Keratinocyte (primary cell): ENCODE data around the gene GNPTAB. TPM values are rescaled to one million over a fixed set of nuclear protein-coding genes. Genes with fewer than 3 reads are reported as not detected.

Source experiments
- DNase-seq: peaks from one replicate; pipeline ENCODE4 v3.0.0-alpha.2; 2011; ENCODE audit warnings: low read depth, missing footprints, low spot score
- FAIRE-seq: peaks from 2 replicates; lab custom pipeline; 2011; peaks lifted over from hg19 to GRCh38; lab: Jason Lieb, UNC
- H2AFZ ChIP-seq: 2 replicates; pipeline ENCODE4 v1.6.0; 2012; ENCODE audit warnings: low read length, control low read depth, inconsistent platforms; ENCODE audit not compliant: control insufficient read depth
- H3K27ac ChIP-seq: 2 replicates; pipeline ENCODE4 v1.5.1; 2011; ENCODE audit warnings: low read length; ENCODE audit not compliant: control insufficient read depth, insufficient read depth
- H3K27me3 ChIP-seq: 3 replicates; pipeline ENCODE4 v1.6.0; 2011; ENCODE audit warnings: low read length; ENCODE audit not compliant: control insufficient read depth, insufficient read depth; ENCODE audit errors: extremely low read depth
- H3K36me3 ChIP-seq, 2 experiments: 2 replicates in 1 of 2; 3 replicates in 1 of 2; pipeline ENCODE4 v1.5.1; 2011; ENCODE audit warnings: low read length in 2 of 2, mild to moderate bottlenecking in 1 of 2; ENCODE audit not compliant: control insufficient read depth in 2 of 2, insufficient read depth in 2 of 2; ENCODE audit errors: extremely low read depth in 1 of 2
- H3K4me1 ChIP-seq: 3 replicates; pipeline ENCODE4 v1.5.1; 2011; ENCODE audit warnings: low read length; ENCODE audit not compliant: control insufficient read depth, insufficient read depth; ENCODE audit errors: extremely low read depth
- H3K4me2 ChIP-seq: 3 replicates; pipeline ENCODE4 v1.6.0; 2011; ENCODE audit warnings: low read depth, low read length; ENCODE audit not compliant: control insufficient read depth, insufficient read depth; ENCODE audit errors: extremely low read depth
- H3K4me3 ChIP-seq, 3 experiments: fragments of 200-600 bp in 1 of 3; sonication (generic) in 1 of 3; 2 replicates in 2 of 3; 3 replicates in 1 of 3; pipeline ENCODE4 v1.5.1; 2011 to 2016; ENCODE audit warnings: low read length in 3 of 3, mild to moderate bottlenecking in 3 of 3, control low read depth in 2 of 3, inconsistent platforms in 1 of 3, low read depth in 1 of 3, mixed read lengths in 1 of 3, mixed run types in 1 of 3, moderate library complexity in 1 of 3; ENCODE audit not compliant: control insufficient read depth in 2 of 3, insufficient read depth in 2 of 3; ENCODE audit errors: extremely low read depth in 1 of 3
- H3K79me2 ChIP-seq: 2 replicates; pipeline ENCODE4 v1.6.0; 2012; ENCODE audit warnings: low read length; ENCODE audit not compliant: control insufficient read depth, insufficient read depth
- H3K9ac ChIP-seq: 3 replicates; pipeline ENCODE4 v1.6.0; 2011; ENCODE audit warnings: low read length; ENCODE audit not compliant: control insufficient read depth, insufficient read depth; ENCODE audit errors: extremely low read depth
- H3K9me1 ChIP-seq: 3 replicates; pipeline ENCODE4 v1.6.0; 2011; ENCODE audit warnings: low read length; ENCODE audit not compliant: control insufficient read depth, insufficient read depth; ENCODE audit errors: extremely low read depth
- H3K9me3 ChIP-seq: 2 replicates; pipeline ENCODE4 v1.5.1; 2012; ENCODE audit warnings: low read depth, low read length; ENCODE audit not compliant: control insufficient read depth
- H4K20me1 ChIP-seq: 3 replicates; pipeline ENCODE4 v1.6.0; 2011; ENCODE audit warnings: low read length; ENCODE audit not compliant: control insufficient read depth, insufficient read depth; ENCODE audit errors: extremely low read depth
- EZH2 ChIP-seq: IDR thresholded peaks from one replicate; pipeline ENCODE4 v1.6.1; 2012; ENCODE audit warnings: inconsistent platforms, mild to moderate bottlenecking, low read length, moderate library complexity
- dilution Hi-C: fragments of 300-500 bp; cut with MboI; formaldehyde crosslinking; loops from one replicate; pipeline ENCODE4 v1.7.0; 2020; ENCODE audit warnings: low sequenced_read_pairs; ENCODE audit not compliant: extremely low pct_ligation_motif_present
- polyA plus RNA-seq, 5 experiments: library from polyadenylated mRNA; depleted of rRNA in 3 of 5; stranded (reverse) in 3 of 5; stranded (forward) in 1 of 5; unstranded in 1 of 5; fragments of >200 nt; gene quantifications; 1 replicate in 1 of 5; 2 replicates in 3 of 5; 3 replicates in 1 of 5; pipeline versions ENCODE4 v1.2.1 to v1.2.3, GENCODE V29; 2011 to 2012; ENCODE audit warnings: missing spikeins in 2 of 5, low read depth in 1 of 5, low replicate concordance in 1 of 5
- TF ChIP-seq, protein P1 (sequence below), 3 experiments: IDR thresholded peaks in 1 of 3; conservative IDR thresholded peaks in 1 of 3; optimal IDR thresholded peaks in 1 of 3; 2 replicates in 2 of 3; 3 replicates in 1 of 3; pipeline versions ENCODE3 to v1.5.1; 2011; ENCODE audit warnings: low read length in 3 of 3, mild to moderate bottlenecking in 3 of 3, moderate library complexity in 2 of 3, control low read depth in 1 of 3, inconsistent platforms in 1 of 3; ENCODE audit not compliant: insufficient read depth in 2 of 3; ENCODE audit errors: extremely low read depth in 1 of 3

Gene GNPTAB
- polyA plus RNA-seq, 1 donor (not counting 4 experiments of a cell fraction or from before 2014, with no cell fraction given) = 35.7 TPM

DNA sequence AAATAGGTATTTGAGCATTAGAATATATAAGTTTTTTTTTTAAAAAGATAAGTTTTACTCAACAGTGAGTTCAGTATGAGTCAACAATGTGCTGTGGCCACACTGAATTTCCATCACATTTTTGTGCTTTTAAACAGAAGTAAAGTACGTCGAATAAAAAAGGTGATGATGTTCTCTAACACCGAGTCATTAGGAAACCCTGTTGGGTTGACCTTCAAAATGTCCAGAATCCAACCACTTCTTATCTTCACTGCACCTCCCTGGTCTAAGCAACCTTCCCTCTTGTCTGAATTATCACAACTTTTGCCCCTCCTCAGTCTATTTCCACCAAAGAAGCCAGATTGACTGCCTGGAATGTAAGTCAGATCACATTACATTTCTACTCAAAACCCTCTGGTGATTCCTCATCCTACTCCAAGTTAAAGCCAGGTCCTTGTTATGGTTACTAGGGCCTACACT, 48.5 kb downstream of the GNPTAB start:
- Histone ChIP-seq H3K4me1 (no peaks in the 10 kb centered on the region), H3K9me1 (no peaks in the 10 kb centered on the region), H3K27ac (no peak overlapping the region), H3K27me3 (no peaks in the 10 kb centered on the region), H3K79me2 (no peaks in the 10 kb centered on the region), H3K4me2 (no peak overlapping the region), H3K4me3 (no peak overlapping the region), H4K20me1 (no peaks in the 10 kb centered on the region), H3K9ac (no peak overlapping the region), H2AFZ (no peak overlapping the region), H3K36me3 (peaks cover 4 to 5% of the 10 kb centered on the region in 2 experiments), H3K9me3 (no peaks in the 10 kb centered on the region)
- TF ChIP-seq, protein P1, sequence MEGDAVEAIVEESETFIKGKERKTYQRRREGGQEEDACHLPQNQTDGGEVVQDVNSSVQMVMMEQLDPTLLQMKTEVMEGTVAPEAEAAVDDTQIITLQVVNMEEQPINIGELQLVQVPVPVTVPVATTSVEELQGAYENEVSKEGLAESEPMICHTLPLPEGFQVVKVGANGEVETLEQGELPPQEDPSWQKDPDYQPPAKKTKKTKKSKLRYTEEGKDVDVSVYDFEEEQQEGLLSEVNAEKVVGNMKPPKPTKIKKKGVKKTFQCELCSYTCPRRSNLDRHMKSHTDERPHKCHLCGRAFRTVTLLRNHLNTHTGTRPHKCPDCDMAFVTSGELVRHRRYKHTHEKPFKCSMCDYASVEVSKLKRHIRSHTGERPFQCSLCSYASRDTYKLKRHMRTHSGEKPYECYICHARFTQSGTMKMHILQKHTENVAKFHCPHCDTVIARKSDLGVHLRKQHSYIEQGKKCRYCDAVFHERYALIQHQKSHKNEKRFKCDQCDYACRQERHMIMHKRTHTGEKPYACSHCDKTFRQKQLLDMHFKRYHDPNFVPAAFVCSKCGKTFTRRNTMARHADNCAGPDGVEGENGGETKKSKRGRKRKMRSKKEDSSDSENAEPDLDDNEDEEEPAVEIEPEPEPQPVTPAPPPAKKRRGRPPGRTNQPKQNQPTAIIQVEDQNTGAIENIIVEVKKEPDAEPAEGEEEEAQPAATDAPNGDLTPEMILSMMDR (optimal IDR thresholded peaks at IDR 0.05 in 1 of 3, IDR thresholded peaks at IDR 0.05 in 1 of 3, conservative IDR thresholded peaks at IDR 0.05 in 1 of 3; ENCODE audit: extremely low read depth in 1 of 3, insufficient read depth in 2 of 3, low read length in 3 of 3) = no peak
- no peak for TF ChIP-seq EZH2
- FAIRE-seq (no peak), DNase-seq (no peak)
- dilution Hi-C loops = no loop called here

DNA sequence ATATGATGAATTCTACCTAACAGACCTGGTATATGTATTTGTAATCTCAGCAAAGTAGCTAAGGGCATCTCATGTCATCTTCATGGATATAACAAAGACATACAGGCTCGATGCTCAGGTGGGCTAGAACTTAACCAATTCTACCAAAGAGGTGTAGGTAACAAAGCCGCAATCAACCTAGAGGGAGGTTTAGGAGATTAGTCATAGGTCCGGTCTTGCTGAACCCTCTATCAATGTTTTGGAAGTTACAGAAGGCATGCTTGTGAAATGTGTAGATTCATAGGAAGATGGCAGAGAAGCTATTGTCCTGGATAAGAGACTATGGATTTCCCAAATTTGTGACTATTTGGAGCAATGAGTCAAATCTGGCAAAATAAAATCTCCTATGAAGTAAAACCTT, 48.9 kb downstream of the GNPTAB start:
- dilution Hi-C loops = no loop called here
- H3K36me3 ChIP-seq = peaks cover 4 to 5% of the 10 kb centered on the region in 2 experiments
- H3K9ac ChIP-seq = no peak overlapping the region
- H3K27ac ChIP-seq = no peak overlapping the region
- no peak overlapping the region for H3K4me2 ChIP-seq
- TF ChIP-seq EZH2 = no peak
- TF ChIP-seq, protein P1 (optimal IDR thresholded peaks at IDR 0.05 in 1 of 3, IDR thresholded peaks at IDR 0.05 in 1 of 3, conservative IDR thresholded peaks at IDR 0.05 in 1 of 3; ENCODE audit: extremely low read depth in 1 of 3, insufficient read depth in 2 of 3, low read length in 3 of 3) = no peak
- no peak for DNase-seq
- H3K79me2 ChIP-seq = no peaks in the 10 kb centered on the region
- no peaks in the 10 kb centered on the region for H4K20me1 ChIP-seq
- no peak overlapping the region for H2AFZ ChIP-seq
- no peak overlapping the region for H3K4me3 ChIP-seq
- H3K9me1 ChIP-seq = no peaks in the 10 kb centered on the region
- no peaks in the 10 kb centered on the region for H3K4me1 ChIP-seq
- no peaks in the 10 kb centered on the region for H3K27me3 ChIP-seq
- FAIRE-seq = no peak
- H3K9me3 ChIP-seq = no peaks in the 10 kb centered on the region
